ENCODE results near the gene NSMF.

- TF ChIP-seq RFX5 (IDR thresholded peaks at IDR 0.05; ENCODE audit: low read depth, low read length): no peak
- no peak for TF ChIP-seq CTCF (conservative IDR thresholded peaks at IDR 0.05; ENCODE audit: low read depth, low read length)
- no peak for TF ChIP-seq POLR2A (IDR thresholded peaks at IDR 0.05; ENCODE audit: low read depth, low read length)
- TF ChIP-seq MAFK (IDR thresholded peaks at IDR 0.05; ENCODE audit: low read depth, low read length): no peak
- TF ChIP-seq RCOR1 (IDR thresholded peaks at IDR 0.05; ENCODE audit: insufficient replicate concordance, low read length): no peak
- TF ChIP-seq CEBPB (IDR thresholded peaks at IDR 0.05; ENCODE audit: low read depth, low read length): no peak
- TF ChIP-seq, protein P1, sequence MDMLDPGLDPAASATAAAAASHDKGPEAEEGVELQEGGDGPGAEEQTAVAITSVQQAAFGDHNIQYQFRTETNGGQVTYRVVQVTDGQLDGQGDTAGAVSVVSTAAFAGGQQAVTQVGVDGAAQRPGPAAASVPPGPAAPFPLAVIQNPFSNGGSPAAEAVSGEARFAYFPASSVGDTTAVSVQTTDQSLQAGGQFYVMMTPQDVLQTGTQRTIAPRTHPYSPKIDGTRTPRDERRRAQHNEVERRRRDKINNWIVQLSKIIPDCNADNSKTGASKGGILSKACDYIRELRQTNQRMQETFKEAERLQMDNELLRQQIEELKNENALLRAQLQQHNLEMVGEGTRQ (IDR thresholded peaks at IDR 0.05; ENCODE audit: low read depth, low read length): no peak
- TF ChIP-seq RAD21 (IDR thresholded peaks at IDR 0.05; ENCODE audit: low read length): no peak
- no peak for TF ChIP-seq MXI1 (IDR thresholded peaks at IDR 0.05; ENCODE audit: borderline replicate concordance, low read depth, low read length)
- no peak for TF ChIP-seq BHLHE40 (IDR thresholded peaks at IDR 0.05; ENCODE audit: low read depth, low read length)
- no peak for TF ChIP-seq CHD1 (IDR thresholded peaks at IDR 0.05; ENCODE audit: low read depth, low read length)
- no peak for TF ChIP-seq FOS (IDR thresholded peaks at IDR 0.05; ENCODE audit: low read depth, low read length)
- TF ChIP-seq, protein P2, sequence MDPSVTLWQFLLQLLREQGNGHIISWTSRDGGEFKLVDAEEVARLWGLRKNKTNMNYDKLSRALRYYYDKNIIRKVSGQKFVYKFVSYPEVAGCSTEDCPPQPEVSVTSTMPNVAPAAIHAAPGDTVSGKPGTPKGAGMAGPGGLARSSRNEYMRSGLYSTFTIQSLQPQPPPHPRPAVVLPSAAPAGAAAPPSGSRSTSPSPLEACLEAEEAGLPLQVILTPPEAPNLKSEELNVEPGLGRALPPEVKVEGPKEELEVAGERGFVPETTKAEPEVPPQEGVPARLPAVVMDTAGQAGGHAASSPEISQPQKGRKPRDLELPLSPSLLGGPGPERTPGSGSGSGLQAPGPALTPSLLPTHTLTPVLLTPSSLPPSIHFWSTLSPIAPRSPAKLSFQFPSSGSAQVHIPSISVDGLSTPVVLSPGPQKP (IDR thresholded peaks at IDR 0.05; ENCODE audit: borderline replicate concordance, low read depth, low read length): no peak
- no peak for TF ChIP-seq SMC3 (IDR thresholded peaks at IDR 0.05; ENCODE audit: low read depth, low read length)
Measured at GRCh38 chr9:137501457-137501856, 42.3 kb upstream of the NSMF start.

All from IMR-90 (cell line).